Measurements from ENCODE around the gene TPSB2.

GRCh38 chr16:1223355-1224214 lies 6.4 kb downstream of the TPSB2 start:
- TF ChIP-seq CTCF (IDR thresholded peaks at IDR 0.05; ENCODE audit: low read depth, low read length) (no peak), EZH2phosphoT487 (IDR thresholded peaks at IDR 0.05; ENCODE audit: low read depth) (no peak)
